ENCODE measurements around the gene NDST3.
"Not testable (repeated sequence)": the region's sequence is repeated elsewhere in the genome, so short reads cannot be mapped to it uniquely, and the experiment has no call there.

Gene NDST3

GRCh38 chr4:118249890-118250289 is 215.6 kb downstream of the NDST3 start:
- no peak overlapping the region for H3K27ac ChIP-seq (ENCODE audit: low read length)
- H3K4me3 ChIP-seq (ENCODE audit: low read length) = no peak overlapping the region
- no peak overlapping the region for H3K9ac ChIP-seq (ENCODE audit: low read depth, low read length)
- no peaks in the 10 kb centered on the region for H3K4me1 ChIP-seq (ENCODE audit: insufficient read depth, low read length)
- no peaks in the 10 kb centered on the region for H3K27me3 ChIP-seq (ENCODE audit: insufficient read depth, low read length)
- H3K36me3 ChIP-seq (ENCODE audit: insufficient read depth, low read depth, low read length) = no peaks in the 10 kb centered on the region
- no peaks in the 10 kb centered on the region; the same call in 1 of the 2 replicates for H3K9me3 ChIP-seq (ENCODE audit: insufficient read depth, low read depth, low read length)

DNA sequence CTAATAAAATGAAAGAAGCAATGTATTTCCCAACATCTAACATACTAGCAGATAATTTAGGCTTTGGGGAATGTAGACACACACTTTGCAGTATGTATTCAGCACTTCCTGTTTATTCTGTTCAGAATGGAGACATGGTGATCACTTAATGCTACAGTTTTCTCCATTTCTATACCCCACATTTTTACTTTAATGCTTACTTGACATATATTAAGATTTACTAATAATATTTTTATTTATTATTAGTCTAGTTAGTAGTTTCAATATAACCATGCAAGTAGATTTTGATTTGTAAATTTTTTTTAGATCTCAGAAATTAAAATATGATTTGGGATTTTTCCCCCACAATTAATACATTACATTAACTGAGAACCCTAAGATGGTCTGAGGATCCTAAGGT is 220.1 kb downstream of the NDST3 start:
- no peaks in the 10 kb centered on the region for H3K27me3 ChIP-seq (ENCODE audit: insufficient read depth, low read length)
- H3K4me3 ChIP-seq (ENCODE audit: low read length) = no peak overlapping the region
- H3K9me3 ChIP-seq (ENCODE audit: insufficient read depth, low read depth, low read length) = no peaks in the 10 kb centered on the region; the same call in 1 of the 2 replicates
- no peak overlapping the region for H3K27ac ChIP-seq (ENCODE audit: low read length)
- no peaks in the 10 kb centered on the region for H3K4me1 ChIP-seq (ENCODE audit: insufficient read depth, low read length)
- no peaks in the 10 kb centered on the region for H3K36me3 ChIP-seq (ENCODE audit: insufficient read depth, low read depth, low read length)
- no peak overlapping the region for H3K9ac ChIP-seq (ENCODE audit: low read depth, low read length)

GRCh38 chr4:118259111-118259510 is 224.8 kb downstream of the NDST3 start:
- no peaks in the 10 kb centered on the region for H3K27me3 ChIP-seq (ENCODE audit: insufficient read depth, low read length)
- no peak overlapping the region for H3K27ac ChIP-seq (ENCODE audit: low read length)
- H3K9ac ChIP-seq (ENCODE audit: low read depth, low read length) = no peak overlapping the region

GRCh38 chr4:118260309-118260708 is 226.0 kb downstream of the NDST3 start:
- Histone ChIP-seq H3K27ac (ENCODE audit: low read length) (no peak overlapping the region), H3K9ac (ENCODE audit: low read depth, low read length) (no peak overlapping the region), H3K4me1 (ENCODE audit: insufficient read depth, low read length) (no peaks in the 10 kb centered on the region), H3K36me3 (ENCODE audit: insufficient read depth, low read depth, low read length) (no peaks in the 10 kb centered on the region), H3K9me3 (ENCODE audit: insufficient read depth, low read depth, low read length) (no peaks in the 10 kb centered on the region), H3K4me3 (ENCODE audit: low read length) (no peak overlapping the region), H3K27me3 (ENCODE audit: insufficient read depth, low read length) (no peaks in the 10 kb centered on the region)

More at GRCh38 chr4:118259111-118259510, 224.8 kb downstream of the NDST3 start:
- Histone ChIP-seq H3K9me3 (ENCODE audit: insufficient read depth, low read depth, low read length) (no peaks in the 10 kb centered on the region), H3K4me1 (ENCODE audit: insufficient read depth, low read length) (no peaks in the 10 kb centered on the region), H3K4me3 (ENCODE audit: low read length) (no peak overlapping the region), H3K36me3 (ENCODE audit: insufficient read depth, low read depth, low read length) (no peaks in the 10 kb centered on the region)

DNA sequence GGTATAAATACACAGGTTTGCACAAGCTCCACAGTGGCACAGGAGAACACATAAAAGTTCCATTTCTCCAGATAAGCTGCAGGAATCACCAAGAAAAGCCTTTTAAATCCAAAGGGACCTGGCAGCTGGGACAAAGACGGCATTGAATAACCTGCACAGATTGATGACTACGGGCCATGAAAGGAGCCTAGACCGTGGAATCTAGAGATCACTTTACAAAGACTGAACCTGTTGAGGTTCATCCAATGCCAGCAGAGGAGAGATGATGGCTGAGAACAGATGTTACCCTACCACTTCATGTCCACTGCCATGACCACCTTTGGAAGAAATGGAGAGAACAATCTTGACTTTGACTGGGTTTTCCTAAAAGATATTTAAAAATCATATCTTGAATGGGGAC is 229.8 kb downstream of the NDST3 start:
- no peaks in the 10 kb centered on the region for H3K27me3 ChIP-seq (ENCODE audit: insufficient read depth, low read length)
- H3K9ac ChIP-seq (ENCODE audit: low read depth, low read length) = no peak overlapping the region
- H3K36me3 ChIP-seq (ENCODE audit: insufficient read depth, low read depth, low read length) = no peaks in the 10 kb centered on the region
- H3K4me3 ChIP-seq (ENCODE audit: low read length) = no peak overlapping the region
- H3K4me1 ChIP-seq (ENCODE audit: insufficient read depth, low read length) = no peaks in the 10 kb centered on the region
- no peak overlapping the region for H3K27ac ChIP-seq (ENCODE audit: low read length)
- H3K9me3 ChIP-seq (ENCODE audit: insufficient read depth, low read depth, low read length) = no peaks in the 10 kb centered on the region

GRCh38 chr4:118265312-118266144 is 231.2 kb downstream of the NDST3 start:
- Histone ChIP-seq H3K27ac (ENCODE audit: low read length) (no peak overlapping the region), H3K4me1 (ENCODE audit: insufficient read depth, low read length) (no peaks in the 10 kb centered on the region), H3K4me3 (ENCODE audit: low read length) (no peak overlapping the region), H3K9me3 (ENCODE audit: insufficient read depth, low read depth, low read length) (no peaks in the 10 kb centered on the region), H3K9ac (ENCODE audit: low read depth, low read length) (no peak overlapping the region), H3K36me3 (ENCODE audit: insufficient read depth, low read depth, low read length) (no peaks in the 10 kb centered on the region), H3K27me3 (ENCODE audit: insufficient read depth, low read length) (no peaks in the 10 kb centered on the region)

- H3K4me1 ChIP-seq (ENCODE audit: insufficient read depth, low read length); H3K36me3 ChIP-seq (ENCODE audit: insufficient read depth, low read depth, low read length); H3K27me3 ChIP-seq (ENCODE audit: insufficient read depth, low read length); H3K9ac ChIP-seq (ENCODE audit: low read depth, low read length); H3K27ac ChIP-seq (ENCODE audit: low read length); H3K4me3 ChIP-seq (ENCODE audit: low read length); H3K9me3 ChIP-seq (ENCODE audit: insufficient read depth, low read depth, low read length): not testable (repeated sequence)
Measured at GRCh38 chr4:118266145-118266496, 231.8 kb downstream of the NDST3 start.

DNA sequence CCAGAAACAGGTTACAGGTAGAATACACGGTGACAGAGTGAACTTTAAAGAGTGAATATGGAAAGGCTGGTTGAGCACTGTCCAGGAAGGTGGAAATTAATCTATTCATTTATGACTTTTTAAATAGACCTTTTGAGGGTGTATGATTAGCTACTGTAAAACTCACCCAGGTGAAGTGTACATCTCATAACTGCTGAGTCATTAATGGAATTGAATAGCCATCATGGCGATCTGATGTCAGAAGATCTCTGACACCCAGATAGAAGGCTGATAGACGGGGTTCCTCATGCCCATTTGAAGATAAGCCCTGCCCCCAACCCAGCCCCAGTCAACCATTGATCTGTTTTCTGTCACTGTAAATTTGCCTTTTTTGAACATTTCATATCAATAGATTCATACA is 234.5 kb downstream of the NDST3 start:
- no peak overlapping the region for H3K27ac ChIP-seq (ENCODE audit: low read length)

GRCh38 chr4:118270492-118270891 is 236.2 kb downstream of the NDST3 start:
- H3K36me3 ChIP-seq (ENCODE audit: insufficient read depth, low read depth, low read length) = no peaks in the 10 kb centered on the region
- no peak overlapping the region for H3K9ac ChIP-seq (ENCODE audit: low read depth, low read length)
- H3K4me1 ChIP-seq (ENCODE audit: insufficient read depth, low read length) = no peaks in the 10 kb centered on the region
- no peaks in the 10 kb centered on the region for H3K9me3 ChIP-seq (ENCODE audit: insufficient read depth, low read depth, low read length)
- no peak overlapping the region for H3K27ac ChIP-seq (ENCODE audit: low read length)
- H3K4me3 ChIP-seq (ENCODE audit: low read length) = no peak overlapping the region
- no peaks in the 10 kb centered on the region for H3K27me3 ChIP-seq (ENCODE audit: insufficient read depth, low read length)

More for the DNA sequence above, 234.5 kb downstream of the NDST3 start:
- Histone ChIP-seq H3K36me3 (ENCODE audit: insufficient read depth, low read depth, low read length) (no peaks in the 10 kb centered on the region), H3K4me1 (ENCODE audit: insufficient read depth, low read length) (no peaks in the 10 kb centered on the region), H3K9ac (ENCODE audit: low read depth, low read length) (no peak overlapping the region), H3K4me3 (ENCODE audit: low read length) (no peak overlapping the region), H3K9me3 (ENCODE audit: insufficient read depth, low read depth, low read length) (no peaks in the 10 kb centered on the region), H3K27me3 (ENCODE audit: insufficient read depth, low read length) (no peaks in the 10 kb centered on the region)

- Histone ChIP-seq H3K27me3 (ENCODE audit: insufficient read depth, low read length) (no peaks in the 10 kb centered on the region), H3K36me3 (ENCODE audit: insufficient read depth, low read depth, low read length) (no peaks in the 10 kb centered on the region), H3K4me1 (ENCODE audit: insufficient read depth, low read length) (no peaks in the 10 kb centered on the region), H3K27ac (ENCODE audit: low read length) (no peak overlapping the region), H3K9ac (ENCODE audit: low read depth, low read length) (no peak overlapping the region), H3K4me3 (ENCODE audit: low read length) (no peak overlapping the region), H3K9me3 (ENCODE audit: insufficient read depth, low read depth, low read length) (no peaks in the 10 kb centered on the region)
Measured at GRCh38 chr4:118271788-118272187, 237.5 kb downstream of the NDST3 start.

GRCh38 chr4:118273642-118274041 is 239.4 kb downstream of the NDST3 start:
- no peaks in the 10 kb centered on the region for H3K4me1 ChIP-seq (ENCODE audit: insufficient read depth, low read length)
- H3K9ac ChIP-seq (ENCODE audit: low read depth, low read length) = no peak overlapping the region

GRCh38 chr4:118276580-118276979 is 242.3 kb downstream of the NDST3 start:
- H3K27me3 ChIP-seq (ENCODE audit: insufficient read depth, low read length) = no peaks in the 10 kb centered on the region
- H3K9me3 ChIP-seq (ENCODE audit: insufficient read depth, low read depth, low read length) = no peaks in the 10 kb centered on the region
- H3K9ac ChIP-seq (ENCODE audit: low read depth, low read length) = no peak overlapping the region
- H3K27ac ChIP-seq (ENCODE audit: low read length) = no peak overlapping the region
- H3K36me3 ChIP-seq (ENCODE audit: insufficient read depth, low read depth, low read length) = peaks cover 25% of the 10 kb centered on the region
- no peak overlapping the region for H3K4me3 ChIP-seq (ENCODE audit: low read length)
- H3K4me1 ChIP-seq (ENCODE audit: insufficient read depth, low read length) = 0 out of 2 replicates have a peak, but pooled peaks cover 4% of the 10 kb centered on the region

More at GRCh38 chr4:118273642-118274041, 239.4 kb downstream of the NDST3 start:
- H3K36me3 ChIP-seq (ENCODE audit: insufficient read depth, low read depth, low read length) = no peaks in the 10 kb centered on the region
- no peaks in the 10 kb centered on the region for H3K27me3 ChIP-seq (ENCODE audit: insufficient read depth, low read length)
- no peak overlapping the region for H3K27ac ChIP-seq (ENCODE audit: low read length)
- H3K9me3 ChIP-seq (ENCODE audit: insufficient read depth, low read depth, low read length) = no peaks in the 10 kb centered on the region
- H3K4me3 ChIP-seq (ENCODE audit: low read length) = no peak overlapping the region
